Inflammatory macrophage treated with lipopolysaccharide for 1 hour (primary cell): ENCODE measurements around the gene PROB1.
A peak's percentile ranks its signal among the peaks of the same experiment; 100 is the strongest.
"Not testable (repeated sequence)": the region's sequence is repeated elsewhere in the genome, so short reads cannot be mapped to it uniquely, and the experiment has no call there.

Source experiments
- DNase-seq, 2 donors: peaks; one replicate each; pipeline ENCODE4 v3.0.0-alpha.2; 2020 to 2022

PROB1 gene

DNA sequence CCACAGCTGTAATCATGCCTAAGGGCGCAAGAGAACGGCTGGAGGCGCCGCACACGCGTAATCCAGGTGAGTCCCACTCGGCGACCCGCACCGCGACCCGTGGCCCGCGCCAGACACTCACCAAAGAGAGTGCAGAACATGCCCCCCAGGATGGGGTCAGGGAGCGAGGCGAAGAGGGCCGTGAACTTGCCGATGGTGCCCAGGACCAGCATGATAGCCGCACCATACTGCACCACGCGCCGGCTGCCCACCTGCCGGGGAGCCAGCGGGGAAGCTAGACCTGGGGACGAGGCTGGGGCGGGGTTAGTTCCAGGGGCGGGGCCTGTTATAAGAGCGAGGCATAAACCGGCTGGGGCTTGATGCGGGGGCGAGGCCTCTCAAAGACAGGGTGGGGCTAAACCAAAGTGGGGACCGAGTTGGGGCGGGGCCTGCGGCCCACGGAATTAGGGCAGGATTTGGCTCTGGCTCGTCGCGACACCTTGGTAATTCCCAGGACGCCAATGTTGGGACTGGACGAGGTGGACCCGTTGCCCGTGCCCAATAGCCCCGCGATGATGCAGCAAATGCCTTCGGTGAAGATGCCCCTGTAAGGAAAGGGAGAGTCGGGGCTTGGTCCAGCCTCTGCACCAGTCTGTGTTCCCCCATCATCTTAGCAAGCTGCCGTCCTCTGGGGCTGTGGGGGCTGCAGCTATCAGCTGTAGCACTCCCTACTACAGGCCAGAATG is 16.6 kb downstream of the PROB1 start:
- no peak for DNase-seq

DNA sequence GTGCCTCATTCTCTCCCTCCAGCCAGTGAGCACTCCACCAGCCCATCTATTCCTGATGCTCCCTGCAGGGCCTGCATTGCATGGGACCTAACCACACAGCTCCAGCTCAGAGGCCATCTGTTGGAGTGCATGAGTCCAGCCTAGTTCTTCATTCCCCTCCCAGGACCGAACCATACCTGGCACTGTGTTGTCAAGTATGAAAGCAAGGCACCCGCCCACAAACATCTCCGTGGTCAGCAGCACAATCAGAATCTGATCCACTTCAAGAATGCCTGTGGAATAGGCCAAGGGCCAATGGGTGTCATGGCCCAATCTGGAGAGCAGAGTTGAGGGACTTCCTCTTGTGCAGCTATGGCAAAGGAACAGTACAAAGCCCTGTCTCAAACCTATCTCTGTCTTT is 17.7 kb downstream of the PROB1 start:
- no peak for DNase-seq

GRCh38 chr5:139376364-139376763 is 18.5 kb downstream of the PROB1 start:
- no peak for DNase-seq

DNA sequence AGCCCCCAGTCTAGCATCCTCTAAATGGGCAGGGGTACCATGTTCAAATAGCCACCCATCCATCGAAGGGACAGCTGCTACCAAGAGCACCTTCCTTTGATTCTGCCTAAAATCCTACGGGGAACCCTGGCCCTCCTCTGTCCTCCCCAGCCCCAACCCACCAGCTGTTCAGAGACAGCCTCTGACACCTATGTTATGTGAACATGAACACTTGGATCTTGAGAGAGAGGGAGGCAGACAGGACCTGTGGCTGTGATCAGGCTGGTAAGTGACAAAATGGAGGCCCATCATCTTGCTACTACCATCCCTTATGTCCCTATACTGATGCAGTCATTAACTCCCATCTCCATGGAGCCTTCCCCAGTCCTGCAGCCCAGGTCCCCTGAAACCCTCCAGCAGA is 20.0 kb downstream of the PROB1 start:
- no peak for DNase-seq

DNA sequence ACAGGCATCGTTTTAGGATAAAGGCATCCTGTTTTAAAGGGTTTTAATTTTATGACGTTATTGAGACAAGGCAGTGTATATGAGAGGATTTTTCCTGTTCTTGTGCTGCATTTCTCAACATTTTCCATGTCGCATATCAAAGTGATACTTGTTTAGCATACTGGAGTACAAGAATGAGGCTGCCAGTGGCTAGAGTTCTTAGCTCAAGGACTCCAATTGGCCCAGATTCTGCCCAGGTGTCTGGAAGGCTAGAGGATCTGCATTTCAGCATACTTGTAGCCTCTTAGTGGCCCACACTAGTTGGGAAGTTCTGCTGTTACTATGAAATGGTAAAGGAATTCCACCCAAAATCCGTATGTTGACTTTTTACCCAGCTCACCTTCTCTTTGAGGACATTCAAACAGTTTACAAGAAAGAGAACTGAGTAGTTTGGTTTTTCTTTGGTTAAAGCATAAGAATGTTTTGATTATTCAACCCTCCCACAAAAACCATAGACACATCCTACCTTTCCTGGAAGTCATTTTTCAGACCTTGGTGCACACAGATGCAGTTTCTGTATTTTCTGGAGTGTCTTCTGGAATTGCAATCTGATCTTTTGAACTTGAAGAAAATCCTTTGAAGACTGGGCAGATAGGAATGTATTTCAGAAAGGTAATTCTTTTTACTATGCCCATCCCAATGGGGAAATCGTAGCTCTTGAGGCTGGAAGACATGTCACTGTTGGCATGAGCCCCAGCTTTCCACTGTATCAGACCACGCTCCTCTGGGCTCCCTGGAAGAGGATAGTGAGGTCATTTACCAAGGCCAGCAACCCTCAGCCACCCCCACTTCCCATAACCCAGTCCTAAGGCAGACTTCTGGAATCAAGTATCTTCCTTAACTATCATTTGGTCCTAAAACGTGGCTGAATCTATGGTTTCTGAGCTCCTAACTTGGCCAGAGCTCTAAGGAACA is 23.1 kb downstream of the PROB1 start:
- DNase-seq = no peak

DNA sequence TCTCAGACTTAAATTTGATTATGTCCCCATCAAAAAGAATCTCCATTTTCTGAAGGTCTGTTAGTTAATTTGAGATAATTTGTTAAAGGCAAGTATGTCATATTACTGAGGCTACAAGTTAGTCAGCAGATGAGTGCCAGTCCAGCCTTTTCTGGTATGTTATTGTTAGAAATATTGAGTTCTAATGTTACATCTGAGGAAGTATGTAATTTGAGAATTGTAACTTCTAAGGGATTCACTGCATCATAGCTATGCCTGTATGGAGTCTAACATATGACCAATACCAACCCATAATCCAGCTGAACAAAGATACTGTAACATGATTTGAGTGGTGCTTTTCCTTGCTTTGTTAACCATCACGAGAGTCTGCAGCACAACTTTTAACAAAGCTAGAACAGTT is 25.7 kb downstream of the PROB1 start:
- DNase-seq = no peak

- no peak for DNase-seq
Measured at GRCh38 chr5:139368613-139369012, 26.3 kb downstream of the PROB1 start.

GRCh38 chr5:139364466-139364865 is 30.4 kb downstream of the PROB1 start:
- DNase-seq = no peak

- no peak for DNase-seq
Measured at GRCh38 chr5:139363937-139364336, 31.0 kb downstream of the PROB1 start.

- DNase-seq = no peak
Measured at GRCh38 chr5:139361835-139362429, 33.0 kb downstream of the PROB1 start.

- DNase-seq = no peak
Measured at GRCh38 chr5:139360384-139360783, 34.5 kb downstream of the PROB1 start.

DNA sequence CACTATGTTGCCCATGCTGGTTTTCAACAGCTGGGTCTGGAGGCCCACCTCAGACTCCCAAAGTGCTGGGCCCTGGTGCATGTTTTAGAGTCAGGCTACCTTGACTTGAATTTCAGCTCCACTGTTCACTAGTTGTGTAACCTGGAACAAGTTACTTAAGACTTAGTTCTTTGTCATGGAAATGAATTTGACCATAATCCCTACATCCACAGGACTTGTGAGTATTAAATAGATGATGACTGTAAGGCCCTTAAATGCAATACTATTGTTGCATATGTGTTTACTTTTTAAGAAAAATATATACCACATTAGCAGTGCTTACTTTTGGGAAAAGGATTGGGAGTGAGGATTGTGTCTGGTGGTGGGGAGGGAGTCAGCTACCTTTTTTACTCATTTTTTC is 36.8 kb downstream of the PROB1 start:
- no peak for DNase-seq

DNA sequence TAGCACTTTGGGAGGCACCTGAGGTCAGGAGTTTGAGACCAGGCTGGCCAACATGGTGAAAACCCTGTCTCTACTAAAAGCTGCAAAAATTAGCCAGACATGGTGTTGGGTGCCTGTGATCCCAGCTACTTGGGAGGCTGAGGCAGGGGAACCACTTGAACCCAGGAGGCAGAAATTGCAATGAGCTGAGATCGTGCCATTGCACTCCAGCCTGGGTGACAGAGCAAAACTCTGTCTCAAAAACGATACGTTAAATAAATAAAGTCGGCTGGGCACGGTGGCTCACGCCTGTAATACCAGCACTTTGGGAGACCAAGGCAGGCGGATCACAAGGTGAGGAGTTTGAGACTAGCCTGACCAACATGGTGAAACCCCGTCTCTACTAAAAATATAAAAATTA is 39.0 kb downstream of the PROB1 start:
- DNase-seq = not testable (repeated sequence)

GRCh38 chr5:139354186-139354585 is 40.7 kb downstream of the PROB1 start:
- DNase-seq = no peak

- DNase-seq = not testable (repeated sequence)
Measured at GRCh38 chr5:139347863-139348262, 47.0 kb downstream of the PROB1 start.

DNA sequence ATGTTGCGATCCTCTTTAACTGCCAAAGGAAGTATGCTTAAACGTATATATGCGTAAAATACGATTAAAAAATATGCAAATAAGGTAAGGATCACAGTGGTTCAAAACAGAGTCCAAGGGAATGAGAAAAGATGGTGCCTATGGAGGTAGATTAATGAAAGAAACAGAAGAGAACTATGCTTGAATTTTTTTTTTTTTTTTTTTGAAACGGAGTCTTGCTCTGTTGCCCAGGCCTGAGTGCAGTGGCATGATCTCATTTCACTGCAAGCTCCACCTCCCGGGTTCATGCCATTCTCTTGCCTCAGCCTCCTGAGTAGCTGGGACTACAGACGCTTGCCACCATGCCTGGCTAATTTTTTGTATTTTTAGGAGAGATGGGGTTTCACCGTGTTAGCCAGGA is 49.5 kb downstream of the PROB1 start:
- not testable (repeated sequence) for DNase-seq

DNA sequence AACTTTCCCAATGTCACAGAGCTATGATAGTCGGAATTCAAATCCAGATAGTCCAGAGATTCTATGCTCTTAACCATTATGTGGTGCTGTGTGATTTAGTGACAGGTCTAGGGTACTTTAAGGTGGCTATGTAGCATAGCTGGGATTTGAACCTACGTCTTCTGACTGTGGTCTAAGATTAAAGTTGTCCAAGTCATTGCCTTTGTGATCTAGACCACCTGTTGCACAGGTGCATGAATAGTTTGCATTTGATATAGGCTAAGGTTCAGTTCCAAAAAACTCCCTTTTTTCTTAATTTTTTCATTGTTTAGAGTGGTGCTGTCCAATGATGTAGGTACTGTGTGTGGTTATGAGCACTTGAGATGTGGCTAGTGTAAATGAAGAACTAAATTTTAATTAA is 50.7 kb downstream of the PROB1 start:
- no peak for DNase-seq

- DNase-seq = no peak
Measured at GRCh38 chr5:139343476-139343875, 51.4 kb downstream of the PROB1 start.

DNA sequence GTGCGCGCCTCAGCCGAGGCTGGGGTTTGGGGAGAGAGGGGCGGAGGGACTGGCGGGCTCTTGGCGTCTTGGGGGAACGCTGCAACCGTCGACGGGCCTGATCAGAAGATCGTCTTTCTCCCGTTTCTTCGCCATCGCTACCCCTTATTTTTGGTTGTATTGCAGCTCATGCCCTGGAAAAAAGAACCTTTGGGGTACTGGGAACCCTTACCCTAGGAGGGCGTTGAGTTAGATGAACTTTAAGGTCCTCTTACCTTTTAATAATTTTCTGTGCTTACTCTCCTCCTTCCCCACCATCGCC is 52.5 kb downstream of the PROB1 start:
- no peak for DNase-seq

DNA sequence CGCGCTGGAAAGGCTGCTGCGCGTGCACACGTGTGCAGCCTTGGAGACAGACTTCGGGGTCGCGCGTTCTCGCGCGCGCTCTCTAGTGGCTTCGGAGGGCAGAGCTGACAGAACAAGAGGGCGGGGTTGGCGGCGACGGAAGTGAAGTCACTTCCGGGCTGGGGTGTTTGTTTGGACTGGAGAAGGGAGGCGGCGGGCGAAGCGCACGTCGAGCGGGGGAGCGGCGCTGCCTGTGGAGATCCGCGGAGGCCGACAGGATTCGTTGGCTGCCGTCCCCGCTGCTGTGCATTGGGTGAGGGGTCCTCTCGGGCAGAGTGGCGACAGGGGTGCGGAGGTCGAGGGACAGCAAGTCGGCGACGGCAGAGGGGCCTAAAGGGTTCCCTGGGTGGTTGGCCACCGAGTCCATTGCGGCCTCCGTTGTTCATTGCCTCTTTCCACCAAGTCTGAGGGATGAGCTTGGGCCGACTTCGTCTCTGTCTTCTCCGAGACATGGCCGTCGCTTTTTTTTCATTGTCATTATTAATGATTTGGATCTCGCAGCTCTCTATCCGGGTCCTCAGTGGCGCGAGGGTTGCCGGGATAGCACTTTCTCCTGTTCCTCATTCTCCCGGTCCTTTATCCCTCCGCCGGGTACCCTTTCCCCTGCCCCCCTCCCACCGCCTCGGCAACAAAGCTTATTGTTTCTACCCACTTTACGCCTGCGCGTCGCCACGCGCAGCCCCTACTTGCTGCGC is 53.0 kb downstream of the PROB1 start, which contains the start of gene PAIP2:
PAIP2 (plus strand) TSS at position 166 of the 734 bp plus-strand sequence. CDS start 21,931 bp downstream, outside the sequence.
- peak; percentile 91 to 95 for DNase-seq

GRCh38 chr5:139341187-139341688 is 53.7 kb downstream of the PROB1 start:
- DNase-seq = no peak
